ENCODE measurements around the gene EPB41L2.
"Not testable (repeated sequence)": the region's sequence is repeated elsewhere in the genome, so short reads cannot be mapped to it uniquely, and the experiment has no call there.

DNA sequence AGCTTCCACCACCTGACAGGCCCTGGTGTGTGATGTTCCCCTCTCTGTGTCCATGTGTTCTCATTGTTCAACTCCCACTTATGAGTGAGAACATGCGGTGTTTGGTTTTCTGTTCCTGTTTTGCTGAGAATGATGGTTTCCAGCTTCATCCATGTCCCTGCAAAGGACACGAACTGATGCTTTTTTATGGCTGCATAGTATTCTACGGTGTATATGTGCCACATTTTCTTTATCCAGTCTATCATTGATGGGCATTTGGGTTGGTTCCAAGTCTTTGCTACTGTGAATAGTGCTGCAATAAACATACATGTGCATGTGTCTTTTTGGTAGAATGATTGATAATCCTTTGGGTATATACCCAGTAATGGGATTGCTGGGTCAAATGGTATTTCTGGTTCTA is 120.3 kb downstream of the EPB41L2 start:
- TF ChIP-seq, protein P1, sequence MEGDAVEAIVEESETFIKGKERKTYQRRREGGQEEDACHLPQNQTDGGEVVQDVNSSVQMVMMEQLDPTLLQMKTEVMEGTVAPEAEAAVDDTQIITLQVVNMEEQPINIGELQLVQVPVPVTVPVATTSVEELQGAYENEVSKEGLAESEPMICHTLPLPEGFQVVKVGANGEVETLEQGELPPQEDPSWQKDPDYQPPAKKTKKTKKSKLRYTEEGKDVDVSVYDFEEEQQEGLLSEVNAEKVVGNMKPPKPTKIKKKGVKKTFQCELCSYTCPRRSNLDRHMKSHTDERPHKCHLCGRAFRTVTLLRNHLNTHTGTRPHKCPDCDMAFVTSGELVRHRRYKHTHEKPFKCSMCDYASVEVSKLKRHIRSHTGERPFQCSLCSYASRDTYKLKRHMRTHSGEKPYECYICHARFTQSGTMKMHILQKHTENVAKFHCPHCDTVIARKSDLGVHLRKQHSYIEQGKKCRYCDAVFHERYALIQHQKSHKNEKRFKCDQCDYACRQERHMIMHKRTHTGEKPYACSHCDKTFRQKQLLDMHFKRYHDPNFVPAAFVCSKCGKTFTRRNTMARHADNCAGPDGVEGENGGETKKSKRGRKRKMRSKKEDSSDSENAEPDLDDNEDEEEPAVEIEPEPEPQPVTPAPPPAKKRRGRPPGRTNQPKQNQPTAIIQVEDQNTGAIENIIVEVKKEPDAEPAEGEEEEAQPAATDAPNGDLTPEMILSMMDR (IDR thresholded peaks at IDR 0.05 in 8 of 11, conservative IDR thresholded peaks at IDR 0.05 in 3 of 11), result not testable (repeated sequence)
- TF ChIP-seq POLR2AphosphoS5, POLR2A (IDR thresholded peaks at IDR 0.05): not testable (repeated sequence)

Measured in spleen (tissue), 7 donors.